ENCODE results near the gene NEK5.

DNA sequence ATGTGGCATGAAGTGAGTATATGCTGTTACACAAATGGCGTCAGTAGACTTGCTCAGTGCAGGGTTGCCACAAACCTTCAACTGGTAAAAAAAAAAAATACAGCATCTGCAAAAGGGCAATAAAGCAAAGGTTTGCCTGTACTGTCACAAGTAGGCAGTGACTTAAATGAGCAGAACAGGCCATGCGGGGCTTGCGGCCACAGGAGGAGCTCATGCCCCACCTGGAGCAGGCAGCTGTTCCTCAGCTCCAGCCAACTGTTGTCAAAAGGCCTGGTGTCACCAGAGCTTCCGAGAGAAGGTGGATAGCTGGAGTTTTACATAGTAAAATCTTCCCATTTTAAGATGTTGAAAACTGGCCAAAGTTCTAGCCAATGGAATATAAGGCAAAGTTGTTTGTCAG is 125.3 kb downstream of the NEK5 start:
- TF ChIP-seq EP300 (IDR thresholded peaks at IDR 0.05) = no peak
- TF ChIP-seq, protein P1, sequence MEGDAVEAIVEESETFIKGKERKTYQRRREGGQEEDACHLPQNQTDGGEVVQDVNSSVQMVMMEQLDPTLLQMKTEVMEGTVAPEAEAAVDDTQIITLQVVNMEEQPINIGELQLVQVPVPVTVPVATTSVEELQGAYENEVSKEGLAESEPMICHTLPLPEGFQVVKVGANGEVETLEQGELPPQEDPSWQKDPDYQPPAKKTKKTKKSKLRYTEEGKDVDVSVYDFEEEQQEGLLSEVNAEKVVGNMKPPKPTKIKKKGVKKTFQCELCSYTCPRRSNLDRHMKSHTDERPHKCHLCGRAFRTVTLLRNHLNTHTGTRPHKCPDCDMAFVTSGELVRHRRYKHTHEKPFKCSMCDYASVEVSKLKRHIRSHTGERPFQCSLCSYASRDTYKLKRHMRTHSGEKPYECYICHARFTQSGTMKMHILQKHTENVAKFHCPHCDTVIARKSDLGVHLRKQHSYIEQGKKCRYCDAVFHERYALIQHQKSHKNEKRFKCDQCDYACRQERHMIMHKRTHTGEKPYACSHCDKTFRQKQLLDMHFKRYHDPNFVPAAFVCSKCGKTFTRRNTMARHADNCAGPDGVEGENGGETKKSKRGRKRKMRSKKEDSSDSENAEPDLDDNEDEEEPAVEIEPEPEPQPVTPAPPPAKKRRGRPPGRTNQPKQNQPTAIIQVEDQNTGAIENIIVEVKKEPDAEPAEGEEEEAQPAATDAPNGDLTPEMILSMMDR (IDR thresholded peaks at IDR 0.05) = no peak
